Measurements from ENCODE around the gene ZC3HAV1L. TPM values are rescaled to one million over a fixed set of nuclear protein-coding genes. Genes with fewer than 3 reads are reported as not detected.

The ZC3HAV1L gene
- total RNA-seq, 1 experiment from 2014 or later = 11.8 TPM

- ChIA-PET RAD21 (ENCODE audit: low non-redundant PET in 1 of 2, low total read pairs in 2 of 2, uncharacterized antibody in 2 of 2, unreplicated experiment in 2 of 2) (no interaction called here), CTCF (no interaction called here), POLR2A (no interaction called here)
- BruUV-seq (replicated peaks) = no TSS peak
- no peak overlapping the region for H3K4me3 ChIP-seq (replicated peaks in 1 of 2; ENCODE audit: low read depth in 1 of 2, low read length in 2 of 2)
- intact Hi-C loops (cut with micrococcal nuclease) = no loop called here
- H3K36me3 ChIP-seq (ENCODE audit: control insufficient read depth in 1 of 2, insufficient read depth in 2 of 2, low read length in 2 of 2) = peaks cover 8 to 10% of the 10 kb centered on the region in 2 experiments
- no peaks in the 10 kb centered on the region for H3K27me3 ChIP-seq (ENCODE audit: insufficient read depth, low read length)
- TF ChIP-seq FOSL1 (IDR thresholded peaks at IDR 0.05; ENCODE audit: low read depth) = no peak
- no peak for TF ChIP-seq SIN3A (IDR thresholded peaks at IDR 0.05; ENCODE audit: low read depth)
- no peak for TF ChIP-seq POLR2AphosphoS5 (IDR thresholded peaks at IDR 0.05; ENCODE audit: low read depth, low read length)
- no peak for TF ChIP-seq EZH2phosphoT487 (IDR thresholded peaks at IDR 0.05; ENCODE audit: borderline replicate concordance)
- no peak for TF ChIP-seq YY1 (IDR thresholded peaks at IDR 0.05; ENCODE audit: extremely low read depth, insufficient replicate concordance, low read depth, low read length)
- no peak for TF ChIP-seq CTCF (IDR thresholded peaks at IDR 0.05 in 2 of 3, conservative IDR thresholded peaks at IDR 0.05 in 1 of 3; ENCODE audit: borderline replicate concordance in 1 of 3, insufficient read depth in 1 of 3, low read depth in 2 of 3, low read length in 2 of 3)
- no peaks in the 10 kb centered on the region for H4K20me1 ChIP-seq (ENCODE audit: insufficient read depth)
- no peaks in the 10 kb centered on the region for H3K79me2 ChIP-seq (ENCODE audit: insufficient read depth, low read length)
- no peaks in the 10 kb centered on the region for H3K9me2 ChIP-seq (ENCODE audit: insufficient read depth)
- ATAC-seq = no peak
- no peak overlapping the region for H3K4me2 ChIP-seq (ENCODE audit: low read length)
- no peak for DNase-seq (ENCODE audit: low read depth, low spot score)
- no peak overlapping the region for H3K27ac ChIP-seq (ENCODE audit: low read depth, low read length)
- H2AFZ ChIP-seq (ENCODE audit: low read depth, low read length, poor library complexity, severe bottlenecking) = no peak overlapping the region
- H3K9me3 ChIP-seq (ENCODE audit: control insufficient read depth in 1 of 2, insufficient read depth in 1 of 2, low read depth in 1 of 2, low read length in 2 of 2) = no peaks in the 10 kb centered on the region
- no peaks in the 10 kb centered on the region for H3K4me1 ChIP-seq (ENCODE audit: control insufficient read depth in 1 of 2, insufficient read depth in 2 of 2, low read length in 2 of 2)
- no peak overlapping the region for H3K9ac ChIP-seq (ENCODE audit: low read length)
These were observed 8.3 kb upstream of the ZC3HAV1L start for GRCh38 chr7:139043823-139044812.
